ENCODE results near the gene TBC1D5.

DNA sequence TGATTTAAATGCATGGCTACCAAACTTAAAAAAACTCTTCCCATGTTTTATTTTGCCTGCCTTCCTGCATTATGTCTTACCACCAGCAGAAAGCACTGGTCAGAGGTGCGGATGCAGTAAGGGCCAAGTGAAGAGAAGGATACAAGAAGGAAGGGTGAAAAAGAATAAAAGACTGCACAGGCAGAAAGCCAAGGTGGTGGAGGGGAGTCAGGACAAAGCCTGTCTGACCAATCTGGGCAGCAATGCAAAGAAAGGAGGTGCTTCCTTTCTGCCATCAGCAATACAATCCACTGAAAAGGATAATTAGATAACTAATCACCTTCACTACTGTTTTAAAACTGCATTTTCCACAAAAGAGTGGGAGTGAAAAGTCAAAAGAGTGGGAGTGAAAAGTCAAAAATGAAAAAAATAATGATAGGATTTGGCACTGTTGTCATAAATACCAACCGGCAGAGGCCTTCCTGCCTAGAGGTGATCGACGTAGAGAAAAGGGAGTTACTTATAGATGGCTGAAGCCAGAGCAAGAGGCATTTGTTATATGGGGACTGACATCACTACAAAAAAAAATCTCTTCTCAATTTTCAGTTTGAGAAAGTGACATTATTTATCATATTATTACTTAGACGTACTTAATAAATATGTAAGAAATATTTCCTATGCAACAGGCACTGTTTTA lies 385.3 kb downstream of the TBC1D5 start:
- TF ChIP-seq EZH2 (IDR thresholded peaks at IDR 0.05; ENCODE audit: borderline replicate concordance, low read length) = no peak
- TF ChIP-seq, protein P1, sequence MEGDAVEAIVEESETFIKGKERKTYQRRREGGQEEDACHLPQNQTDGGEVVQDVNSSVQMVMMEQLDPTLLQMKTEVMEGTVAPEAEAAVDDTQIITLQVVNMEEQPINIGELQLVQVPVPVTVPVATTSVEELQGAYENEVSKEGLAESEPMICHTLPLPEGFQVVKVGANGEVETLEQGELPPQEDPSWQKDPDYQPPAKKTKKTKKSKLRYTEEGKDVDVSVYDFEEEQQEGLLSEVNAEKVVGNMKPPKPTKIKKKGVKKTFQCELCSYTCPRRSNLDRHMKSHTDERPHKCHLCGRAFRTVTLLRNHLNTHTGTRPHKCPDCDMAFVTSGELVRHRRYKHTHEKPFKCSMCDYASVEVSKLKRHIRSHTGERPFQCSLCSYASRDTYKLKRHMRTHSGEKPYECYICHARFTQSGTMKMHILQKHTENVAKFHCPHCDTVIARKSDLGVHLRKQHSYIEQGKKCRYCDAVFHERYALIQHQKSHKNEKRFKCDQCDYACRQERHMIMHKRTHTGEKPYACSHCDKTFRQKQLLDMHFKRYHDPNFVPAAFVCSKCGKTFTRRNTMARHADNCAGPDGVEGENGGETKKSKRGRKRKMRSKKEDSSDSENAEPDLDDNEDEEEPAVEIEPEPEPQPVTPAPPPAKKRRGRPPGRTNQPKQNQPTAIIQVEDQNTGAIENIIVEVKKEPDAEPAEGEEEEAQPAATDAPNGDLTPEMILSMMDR (conservative IDR thresholded peaks at IDR 0.05 in 1 of 2, IDR thresholded peaks at IDR 0.05 in 1 of 2; ENCODE audit: extremely low read depth in 1 of 2, insufficient read depth in 1 of 2, low read depth in 1 of 2, low read length in 2 of 2) = no peak

Measured in mammary epithelial cell (primary cell).